HG03521 (cell line): ENCODE measurements around the gene ZNF750.

Experiments used
- ATAC-seq: cut with Tn5 transposase; IDR thresholded peaks from one replicate; pipeline ENCODE4 v1.9.1; 2021; ENCODE audit warnings: mild to moderate bottlenecking, moderate library complexity; ENCODE audit not compliant: unreplicated experiment

ZNF750 gene

GRCh38 chr17:82836823-82837357 lies 2.9 kb downstream of the ZNF750 start:
- ATAC-seq, result no peak

DNA sequence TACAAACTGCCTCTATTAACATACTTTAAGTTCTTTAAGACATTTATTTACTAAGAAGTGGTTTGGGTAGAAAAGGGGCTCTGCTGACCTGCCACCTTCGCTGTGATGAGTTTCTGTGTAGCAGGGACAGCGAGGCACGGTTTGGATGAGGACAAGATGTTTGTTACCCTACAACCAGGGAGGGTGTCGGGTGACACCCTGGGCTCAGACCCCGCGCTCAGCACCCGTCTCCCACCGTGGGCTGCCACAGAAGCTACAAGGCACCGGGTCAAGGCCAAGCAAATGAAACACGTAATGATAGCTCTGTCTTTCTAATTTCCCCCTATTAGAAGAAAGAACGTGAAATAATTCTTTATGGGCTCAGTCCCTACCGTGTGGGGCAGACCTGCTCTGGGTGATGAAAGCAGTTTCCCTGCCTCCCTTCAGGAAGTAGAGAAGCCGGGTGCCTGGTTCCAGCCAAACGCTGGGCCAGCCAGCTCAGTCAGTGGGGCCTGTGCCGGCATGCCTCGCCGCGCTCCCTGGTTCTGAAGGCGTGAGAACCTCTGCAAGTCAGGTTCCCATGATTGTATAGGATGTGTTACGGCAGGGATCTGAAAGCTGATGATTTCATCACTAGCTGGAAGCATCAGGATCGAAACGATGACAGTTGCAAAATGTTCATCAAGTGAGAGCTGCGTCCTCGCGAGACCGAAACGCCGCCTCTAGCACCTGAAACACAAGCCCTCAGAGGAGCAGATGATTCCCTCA lies 3.9 kb downstream of the ZNF750 start:
- ATAC-seq, result no peak

DNA sequence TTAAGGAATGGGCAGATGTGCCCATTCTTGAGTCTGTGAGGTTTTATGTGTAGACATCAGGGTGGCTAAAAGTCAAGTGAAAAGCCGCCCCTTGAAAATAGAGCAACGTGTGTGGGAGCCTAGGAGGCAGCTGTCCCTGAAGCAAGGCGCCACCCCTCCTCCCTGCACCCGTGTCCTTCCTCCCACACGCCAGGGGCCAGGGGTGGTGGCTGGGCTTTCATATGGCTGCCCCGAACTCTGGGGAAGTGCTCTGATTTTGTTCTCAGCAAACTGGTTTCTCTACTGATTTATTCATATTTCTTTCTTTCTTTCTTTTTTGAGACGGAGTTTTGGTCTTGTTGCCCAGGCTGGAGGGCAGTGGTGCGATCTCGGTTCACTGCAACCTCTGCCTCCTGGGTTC lies 4.7 kb downstream of the ZNF750 start:
- no peak for ATAC-seq

- no peak for ATAC-seq
Observed at GRCh38 chr17:82832881-82833475, 6.8 kb downstream of the ZNF750 start.

DNA sequence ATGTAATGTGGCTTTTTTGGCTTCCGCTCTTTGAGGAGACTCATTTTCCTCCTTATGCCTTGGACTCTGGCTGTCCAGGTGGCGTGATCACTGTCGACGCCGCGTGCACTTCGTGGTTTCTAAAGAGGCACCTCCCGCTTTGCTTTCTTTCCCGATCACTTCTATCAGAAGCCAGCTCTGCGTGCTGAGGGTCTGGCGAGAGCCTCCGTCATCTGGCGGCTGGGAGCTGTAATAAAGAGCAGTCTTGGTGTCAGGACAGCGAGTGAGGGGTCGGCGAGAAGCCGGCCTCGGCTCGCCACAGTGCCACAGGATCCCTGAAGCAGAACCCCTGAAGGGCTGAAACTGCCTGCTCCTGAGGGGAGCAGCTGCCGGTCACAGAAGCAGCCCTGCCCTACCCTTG lies 7.4 kb downstream of the ZNF750 start:
- no peak for ATAC-seq

GRCh38 chr17:82831818-82832200 lies 8.0 kb downstream of the ZNF750 start:
- ATAC-seq, result no peak

- no peak for ATAC-seq
Observed at GRCh38 chr17:82831041-82831817, 8.6 kb downstream of the ZNF750 start.

DNA sequence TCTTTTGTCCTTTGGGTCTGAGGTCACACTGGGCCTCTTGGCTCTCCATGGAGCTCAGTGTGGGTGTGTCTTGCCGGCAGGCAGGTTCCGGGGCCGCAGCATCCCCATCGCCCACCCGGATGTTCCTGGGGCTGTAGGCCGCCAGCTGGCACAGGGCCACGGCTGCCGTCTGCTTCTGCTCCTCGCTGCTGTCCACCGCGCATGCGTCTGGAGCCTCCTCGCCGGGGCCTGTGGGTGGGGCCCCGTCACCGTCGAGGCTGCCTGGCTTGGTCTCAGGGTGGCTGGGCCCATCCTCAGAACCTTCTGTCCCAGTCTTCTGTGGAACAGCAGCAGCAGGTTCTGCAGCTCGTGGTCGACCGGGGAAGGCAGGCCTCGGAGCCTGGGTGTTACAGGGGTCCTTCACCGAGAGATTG lies 9.6 kb downstream of the ZNF750 start:
- ATAC-seq, result no peak

GRCh38 chr17:82828875-82829487 lies 10.8 kb downstream of the ZNF750 start:
- no peak for ATAC-seq

- ATAC-seq, result no peak
Observed at GRCh38 chr17:82826956-82827355, 12.9 kb downstream of the ZNF750 start.

DNA sequence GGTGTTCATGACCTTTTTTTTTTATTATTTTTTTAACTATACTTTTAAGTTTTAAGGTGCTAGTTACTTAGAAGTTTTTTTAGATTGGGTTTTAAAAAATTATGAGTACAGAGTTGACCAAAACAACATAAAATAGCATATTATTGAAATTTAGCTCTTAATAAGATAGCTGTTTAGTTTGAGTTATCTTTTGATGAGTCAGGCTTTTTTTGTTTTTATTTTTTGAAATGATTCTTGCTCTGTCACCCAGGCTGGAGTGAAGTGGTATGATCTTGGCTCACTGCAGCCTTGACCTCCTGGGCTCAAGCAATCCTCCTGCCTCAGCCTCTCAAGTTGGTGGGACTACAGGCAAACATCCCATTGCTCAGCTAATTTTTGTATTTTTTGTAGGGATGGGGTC lies 13.6 kb downstream of the ZNF750 start:
- ATAC-seq, result no peak

- no peak for ATAC-seq
Observed at GRCh38 chr17:82825540-82826124, 14.2 kb downstream of the ZNF750 start.

GRCh38 chr17:82823004-82823403 lies 16.8 kb downstream of the ZNF750 start:
- no peak for ATAC-seq

DNA sequence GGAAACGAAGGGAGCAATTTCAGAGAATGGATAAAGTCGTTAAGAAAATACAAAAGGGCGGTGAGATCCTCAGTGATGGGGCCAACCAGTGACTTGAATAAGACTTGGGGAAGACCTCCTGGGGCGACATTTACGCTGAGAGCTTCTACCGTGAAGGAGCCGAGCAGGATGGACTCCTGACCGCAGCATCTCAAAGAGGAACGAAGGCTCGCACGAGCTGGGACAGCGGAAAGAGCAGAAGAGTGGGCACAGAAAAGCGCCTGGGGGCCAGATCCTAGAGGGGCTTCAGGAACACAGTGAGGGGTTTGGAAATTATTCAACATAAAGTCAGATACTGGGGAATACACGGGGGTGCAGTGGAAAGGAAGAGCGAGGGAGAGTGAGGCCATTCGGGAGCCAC lies 17.5 kb downstream of the ZNF750 start:
- ATAC-seq, result no peak

GRCh38 chr17:82821554-82821953 lies 18.3 kb downstream of the ZNF750 start:
- no peak for ATAC-seq

DNA sequence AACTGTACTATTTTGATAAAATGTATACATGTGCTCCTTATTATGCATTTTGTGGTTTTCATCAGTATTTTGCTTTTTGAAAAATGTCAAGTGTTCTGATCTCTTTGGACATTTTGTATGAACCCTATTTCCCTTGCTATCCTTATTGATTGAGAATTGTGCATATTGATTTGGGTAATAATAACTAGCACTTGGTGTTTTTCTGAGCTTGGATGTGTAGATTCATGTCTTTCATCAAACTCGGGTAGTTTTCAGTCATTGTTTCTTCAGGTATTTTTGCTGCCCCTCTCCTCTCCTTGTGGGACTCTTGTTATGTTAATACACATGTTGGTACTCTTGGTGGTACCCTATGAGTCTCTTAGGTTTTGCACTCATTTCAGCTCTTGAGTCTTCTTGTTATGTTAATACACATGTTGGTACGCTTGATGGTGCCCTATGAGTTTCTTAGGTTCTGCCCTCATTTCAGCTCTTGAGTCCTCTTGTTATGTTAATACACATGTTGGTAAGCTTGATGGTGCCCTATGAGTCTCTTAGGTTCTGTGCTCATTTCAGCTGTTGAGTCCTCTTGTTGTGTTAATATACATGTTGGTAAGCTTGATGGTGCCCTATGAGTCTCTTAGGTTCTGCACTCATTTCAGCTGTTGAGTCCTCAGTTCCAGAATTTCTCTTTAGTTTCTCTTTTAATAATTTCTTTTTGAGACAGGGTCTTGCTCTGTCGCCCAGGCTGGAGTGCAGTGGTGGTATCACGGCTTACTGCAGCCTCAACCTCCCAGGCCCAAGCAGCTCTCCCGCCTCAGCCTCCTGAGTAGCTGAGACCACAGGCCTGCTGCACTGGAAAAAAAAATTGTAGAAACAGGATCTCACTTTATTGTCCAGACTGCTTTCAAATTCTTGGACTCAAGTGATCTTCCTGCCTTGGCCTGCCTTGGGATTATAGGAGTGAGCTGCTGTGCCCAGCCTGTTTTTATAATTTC lies 19.3 kb downstream of the ZNF750 start:
- ATAC-seq, result no peak

DNA sequence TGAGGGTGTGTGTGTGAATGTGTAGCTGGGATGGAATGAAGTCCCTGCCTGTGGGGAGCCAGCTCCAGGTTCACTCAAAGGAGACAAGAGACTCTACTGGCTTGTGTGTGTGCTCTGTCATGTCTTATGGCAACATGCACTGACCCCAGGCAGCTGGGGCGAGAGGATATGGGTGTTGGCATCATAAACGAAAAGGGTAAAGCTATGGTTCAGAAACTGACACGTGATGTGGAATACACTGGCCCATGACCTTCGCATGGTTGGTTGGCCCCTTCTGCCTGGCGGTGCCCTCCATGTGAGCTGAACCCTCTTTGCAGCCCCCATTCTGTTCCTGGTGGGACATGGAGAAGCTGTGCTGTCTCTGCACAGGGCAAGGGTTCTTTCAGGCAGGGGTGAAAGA lies 21.9 kb downstream of the ZNF750 start:
- no peak for ATAC-seq

DNA sequence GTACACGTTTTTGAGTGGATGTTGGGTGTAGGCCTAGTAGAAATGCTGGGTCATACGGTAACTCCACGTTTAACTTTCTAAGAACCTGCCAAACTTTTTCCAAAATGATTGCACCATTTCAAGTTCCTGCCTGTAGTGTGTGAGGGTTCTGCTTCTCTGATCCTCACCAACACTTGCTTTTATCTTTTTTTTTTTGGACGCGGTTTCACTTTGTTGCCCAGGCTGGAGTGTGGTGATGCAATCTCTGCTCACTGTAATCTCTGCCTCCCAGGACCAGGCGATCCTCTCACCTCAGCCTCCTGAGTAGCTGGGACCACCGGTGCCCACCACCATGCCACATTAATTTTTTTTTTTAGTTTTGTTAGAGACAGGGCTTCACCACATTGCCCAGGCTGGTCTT lies 23.5 kb downstream of the ZNF750 start:
- ATAC-seq, result no peak

- no peak for ATAC-seq
Observed at GRCh38 chr17:82815790-82816305, 24.0 kb downstream of the ZNF750 start.

GRCh38 chr17:82815354-82815753 lies 24.5 kb downstream of the ZNF750 start:
- no peak for ATAC-seq
